Keratinocyte (primary cell): ENCODE measurements around the gene PTK7. TPM values are rescaled to one million over a fixed set of nuclear protein-coding genes. Genes with fewer than 3 reads are reported as not detected.

ENCODE experiments used
- DNase-seq: peaks from one replicate; pipeline ENCODE4 v3.0.0-alpha.2; 2011; ENCODE audit warnings: low read depth, missing footprints, low spot score
- FAIRE-seq: peaks from 2 replicates; lab custom pipeline; 2011; peaks lifted over from hg19 to GRCh38; lab: Jason Lieb, UNC
- H2AFZ ChIP-seq: 2 replicates; pipeline ENCODE4 v1.6.0; 2012; ENCODE audit warnings: low read length, control low read depth, inconsistent platforms; ENCODE audit not compliant: control insufficient read depth
- H3K27ac ChIP-seq: 2 replicates; pipeline ENCODE4 v1.5.1; 2011; ENCODE audit warnings: low read length; ENCODE audit not compliant: control insufficient read depth, insufficient read depth
- H3K27me3 ChIP-seq: 3 replicates; pipeline ENCODE4 v1.6.0; 2011; ENCODE audit warnings: low read length; ENCODE audit not compliant: control insufficient read depth, insufficient read depth; ENCODE audit errors: extremely low read depth
- H3K36me3 ChIP-seq, 2 experiments: 2 replicates in 1 of 2; 3 replicates in 1 of 2; pipeline ENCODE4 v1.5.1; 2011; ENCODE audit warnings: low read length in 2 of 2, mild to moderate bottlenecking in 1 of 2; ENCODE audit not compliant: control insufficient read depth in 2 of 2, insufficient read depth in 2 of 2; ENCODE audit errors: extremely low read depth in 1 of 2
- H3K4me1 ChIP-seq: 3 replicates; pipeline ENCODE4 v1.5.1; 2011; ENCODE audit warnings: low read length; ENCODE audit not compliant: control insufficient read depth, insufficient read depth; ENCODE audit errors: extremely low read depth
- H3K4me2 ChIP-seq: 3 replicates; pipeline ENCODE4 v1.6.0; 2011; ENCODE audit warnings: low read depth, low read length; ENCODE audit not compliant: control insufficient read depth, insufficient read depth; ENCODE audit errors: extremely low read depth
- H3K4me3 ChIP-seq, 3 experiments: fragments of 200-600 bp in 1 of 3; sonication (generic) in 1 of 3; 2 replicates in 2 of 3; 3 replicates in 1 of 3; pipeline ENCODE4 v1.5.1; 2011 to 2016; ENCODE audit warnings: low read length in 3 of 3, mild to moderate bottlenecking in 3 of 3, control low read depth in 2 of 3, inconsistent platforms in 1 of 3, low read depth in 1 of 3, mixed read lengths in 1 of 3, mixed run types in 1 of 3, moderate library complexity in 1 of 3; ENCODE audit not compliant: control insufficient read depth in 2 of 3, insufficient read depth in 2 of 3; ENCODE audit errors: extremely low read depth in 1 of 3
- H3K79me2 ChIP-seq: 2 replicates; pipeline ENCODE4 v1.6.0; 2012; ENCODE audit warnings: low read length; ENCODE audit not compliant: control insufficient read depth, insufficient read depth
- H3K9ac ChIP-seq: 3 replicates; pipeline ENCODE4 v1.6.0; 2011; ENCODE audit warnings: low read length; ENCODE audit not compliant: control insufficient read depth, insufficient read depth; ENCODE audit errors: extremely low read depth
- H3K9me1 ChIP-seq: 3 replicates; pipeline ENCODE4 v1.6.0; 2011; ENCODE audit warnings: low read length; ENCODE audit not compliant: control insufficient read depth, insufficient read depth; ENCODE audit errors: extremely low read depth
- H3K9me3 ChIP-seq: 2 replicates; pipeline ENCODE4 v1.5.1; 2012; ENCODE audit warnings: low read depth, low read length; ENCODE audit not compliant: control insufficient read depth
- H4K20me1 ChIP-seq: 3 replicates; pipeline ENCODE4 v1.6.0; 2011; ENCODE audit warnings: low read length; ENCODE audit not compliant: control insufficient read depth, insufficient read depth; ENCODE audit errors: extremely low read depth
- EZH2 ChIP-seq: IDR thresholded peaks from one replicate; pipeline ENCODE4 v1.6.1; 2012; ENCODE audit warnings: inconsistent platforms, mild to moderate bottlenecking, low read length, moderate library complexity
- dilution Hi-C: fragments of 300-500 bp; cut with MboI; formaldehyde crosslinking; loops from one replicate; pipeline ENCODE4 v1.7.0; 2020; ENCODE audit warnings: low sequenced_read_pairs; ENCODE audit not compliant: extremely low pct_ligation_motif_present
- polyA plus RNA-seq, 5 experiments: library from polyadenylated mRNA; depleted of rRNA in 3 of 5; stranded (reverse) in 3 of 5; stranded (forward) in 1 of 5; unstranded in 1 of 5; fragments of >200 nt; gene quantifications; 1 replicate in 1 of 5; 2 replicates in 3 of 5; 3 replicates in 1 of 5; pipeline versions ENCODE4 v1.2.1 to v1.2.3, GENCODE V29; 2011 to 2012; ENCODE audit warnings: missing spikeins in 2 of 5, low read depth in 1 of 5, low replicate concordance in 1 of 5
- TF ChIP-seq, protein P1 (sequence below), 3 experiments: IDR thresholded peaks in 1 of 3; conservative IDR thresholded peaks in 1 of 3; optimal IDR thresholded peaks in 1 of 3; 2 replicates in 2 of 3; 3 replicates in 1 of 3; pipeline versions ENCODE3 to v1.5.1; 2011; ENCODE audit warnings: low read length in 3 of 3, mild to moderate bottlenecking in 3 of 3, moderate library complexity in 2 of 3, control low read depth in 1 of 3, inconsistent platforms in 1 of 3; ENCODE audit not compliant: insufficient read depth in 2 of 3; ENCODE audit errors: extremely low read depth in 1 of 3

PTK7 gene
- polyA plus RNA-seq, 1 donor (not counting 4 experiments of a cell fraction or from before 2014, with no cell fraction given) = 58.8 TPM

- peaks cover 0 to 5% of the 10 kb centered on the region in 2 experiments for H3K36me3 ChIP-seq
- TF ChIP-seq EZH2 = no peak
- TF ChIP-seq, protein P1, sequence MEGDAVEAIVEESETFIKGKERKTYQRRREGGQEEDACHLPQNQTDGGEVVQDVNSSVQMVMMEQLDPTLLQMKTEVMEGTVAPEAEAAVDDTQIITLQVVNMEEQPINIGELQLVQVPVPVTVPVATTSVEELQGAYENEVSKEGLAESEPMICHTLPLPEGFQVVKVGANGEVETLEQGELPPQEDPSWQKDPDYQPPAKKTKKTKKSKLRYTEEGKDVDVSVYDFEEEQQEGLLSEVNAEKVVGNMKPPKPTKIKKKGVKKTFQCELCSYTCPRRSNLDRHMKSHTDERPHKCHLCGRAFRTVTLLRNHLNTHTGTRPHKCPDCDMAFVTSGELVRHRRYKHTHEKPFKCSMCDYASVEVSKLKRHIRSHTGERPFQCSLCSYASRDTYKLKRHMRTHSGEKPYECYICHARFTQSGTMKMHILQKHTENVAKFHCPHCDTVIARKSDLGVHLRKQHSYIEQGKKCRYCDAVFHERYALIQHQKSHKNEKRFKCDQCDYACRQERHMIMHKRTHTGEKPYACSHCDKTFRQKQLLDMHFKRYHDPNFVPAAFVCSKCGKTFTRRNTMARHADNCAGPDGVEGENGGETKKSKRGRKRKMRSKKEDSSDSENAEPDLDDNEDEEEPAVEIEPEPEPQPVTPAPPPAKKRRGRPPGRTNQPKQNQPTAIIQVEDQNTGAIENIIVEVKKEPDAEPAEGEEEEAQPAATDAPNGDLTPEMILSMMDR (optimal IDR thresholded peaks at IDR 0.05 in 1 of 3, IDR thresholded peaks at IDR 0.05 in 1 of 3, conservative IDR thresholded peaks at IDR 0.05 in 1 of 3; ENCODE audit: extremely low read depth in 1 of 3, insufficient read depth in 2 of 3, low read length in 3 of 3) = no peak
- H2AFZ ChIP-seq = no peak overlapping the region
- no peak for FAIRE-seq
- peak overlapping the region in 1 of 3 experiments; percentile 72 for H3K4me3 ChIP-seq
- peak overlapping the region; percentile 74 for H3K9ac ChIP-seq
- dilution Hi-C loops = no loop called here
- no peaks in the 10 kb centered on the region for H4K20me1 ChIP-seq
- H3K4me2 ChIP-seq = peak overlapping the region; percentile 91
- H3K9me3 ChIP-seq = no peaks in the 10 kb centered on the region
- H3K27ac ChIP-seq = no peak overlapping the region
- DNase-seq = no peak
- H3K79me2 ChIP-seq = peaks cover 77% of the 10 kb centered on the region
- H3K4me1 ChIP-seq = peaks cover 80% of the 10 kb centered on the region
- H3K27me3 ChIP-seq = no peaks in the 10 kb centered on the region
- no peaks in the 10 kb centered on the region for H3K9me1 ChIP-seq
Observed at GRCh38 chr6:43092635-43093034, 16.5 kb downstream of the PTK7 start.

DNA sequence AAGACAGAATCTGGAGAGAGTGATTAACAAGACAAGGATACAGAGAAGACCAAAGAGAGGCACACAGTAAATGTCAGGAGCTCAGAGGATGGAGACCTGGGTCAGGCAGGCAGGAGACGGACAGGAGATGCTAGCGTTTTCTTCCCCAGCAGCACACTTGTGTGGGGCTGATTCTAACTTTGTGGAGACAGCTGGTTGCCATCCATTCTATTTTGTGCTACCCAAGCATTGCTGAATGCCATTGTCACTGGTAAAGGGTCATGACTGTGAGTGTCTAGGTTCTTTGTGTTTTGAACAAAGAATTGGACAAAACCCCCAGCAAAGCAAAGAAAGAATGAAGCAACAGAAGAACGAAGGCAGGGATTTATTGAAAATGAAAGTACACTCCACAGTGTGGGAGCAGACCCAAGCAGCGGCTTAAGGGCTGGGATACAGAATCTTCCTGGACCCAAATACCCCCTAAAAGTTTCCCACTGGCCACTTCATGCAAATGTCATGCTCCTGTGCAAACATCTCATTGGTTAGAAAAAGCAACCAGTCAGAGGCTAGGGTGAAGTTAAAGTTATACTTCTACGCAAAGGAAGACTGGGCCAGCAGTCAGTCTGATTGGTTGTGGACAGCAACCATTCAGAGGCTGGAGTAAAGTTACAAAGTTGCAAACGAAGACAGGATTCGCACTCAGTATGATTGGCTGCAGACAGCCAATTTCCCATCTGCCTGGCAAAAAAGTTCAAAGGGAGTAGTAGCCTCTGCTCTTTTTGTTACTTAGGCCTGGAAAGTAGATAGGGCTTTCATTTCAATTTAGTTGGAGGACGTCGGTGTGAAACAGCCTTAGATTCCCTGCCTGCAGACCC, 17.5 kb downstream of the PTK7 start:
- TF ChIP-seq EZH2 = no peak
- TF ChIP-seq, protein P1 (optimal IDR thresholded peaks at IDR 0.05 in 1 of 3, IDR thresholded peaks at IDR 0.05 in 1 of 3, conservative IDR thresholded peaks at IDR 0.05 in 1 of 3; ENCODE audit: extremely low read depth in 1 of 3, insufficient read depth in 2 of 3, low read length in 3 of 3) = no peak
- Histone ChIP-seq H4K20me1 (no peaks in the 10 kb centered on the region), H3K4me3 (peak overlapping the region in 2 of 3 experiments; percentile 38 to 72), H3K36me3 (peaks cover 0 to 5% of the 10 kb centered on the region in 2 experiments), H3K9me1 (no peaks in the 10 kb centered on the region), H3K27ac (peak overlapping the region; percentile 79), H3K4me1 (peaks cover 78% of the 10 kb centered on the region), H3K9me3 (no peaks in the 10 kb centered on the region), H3K9ac (peak overlapping the region; percentile 74), H3K4me2 (peak overlapping the region; percentile 91), H3K79me2 (peaks cover 79% of the 10 kb centered on the region), H2AFZ (peak overlapping the region; percentile 84), H3K27me3 (no peaks in the 10 kb centered on the region)
- FAIRE-seq (peak; percentile 70), DNase-seq (no peak)
- dilution Hi-C loops = no loop called here
